ENCODE results near the gene CNKSR3. TPM values are rescaled to one million over a fixed set of nuclear protein-coding genes. Genes with fewer than 3 reads are reported as not detected.
"Not testable (repeated sequence)": the region's sequence is repeated elsewhere in the genome, so short reads cannot be mapped to it uniquely, and the experiment has no call there.

Gene CNKSR3
- total RNA-seq, 2 donors from 2014 or later, result 9.3 to 13.2 TPM

GRCh38 chr6:154521412-154521811 is 10.9 kb upstream of the CNKSR3 start:
- intact Hi-C loops (cut with DNase I), result no loop called here
- WGBS, 2 donors, result 93 to 98% methylated on average over 7 of the region's 7 CpGs
- DNase-seq, result no peak
- Histone ChIP-seq H3K36me3 (replicated peaks in 1 of 2; ENCODE audit: insufficient read depth in 1 of 2, low read depth in 2 of 2) (no peaks in the 10 kb centered on the region), H3K4me3 (no peak overlapping the region), H3K9me3 (no peaks in the 10 kb centered on the region), H3K27me3 (no peaks in the 10 kb centered on the region), H3K27ac (no peak overlapping the region), H3K4me1 (peaks cover 10% of the 10 kb centered on the region)
- ATAC-seq, result no peak
- TF ChIP-seq POLR2A (IDR thresholded peaks at IDR 0.05), result no peak
- no peak for TF ChIP-seq CTCF (IDR thresholded peaks at IDR 0.05)

- ATAC-seq (no peak), DNase-seq (no peak)
- intact Hi-C loops (cut with DNase I), result no loop called here
- TF ChIP-seq POLR2A (IDR thresholded peaks at IDR 0.05), result no peak
- no peak for TF ChIP-seq CTCF (IDR thresholded peaks at IDR 0.05)
- H3K27me3 ChIP-seq, result no peaks in the 10 kb centered on the region
- no peak overlapping the region for H3K27ac ChIP-seq
- H3K9me3 ChIP-seq, result no peaks in the 10 kb centered on the region
- no peaks in the 10 kb centered on the region for H3K36me3 ChIP-seq (replicated peaks in 1 of 2; ENCODE audit: insufficient read depth in 1 of 2, low read depth in 2 of 2)
- H3K4me3 ChIP-seq, result no peak overlapping the region
- 33 to 35% methylated on average over 5 of the region's 5 CpGs for WGBS, 2 donors
- peaks cover 14% of the 10 kb centered on the region for H3K4me1 ChIP-seq
Observed at GRCh38 chr6:154520280-154520679, 9.8 kb upstream of the CNKSR3 start.

DNA sequence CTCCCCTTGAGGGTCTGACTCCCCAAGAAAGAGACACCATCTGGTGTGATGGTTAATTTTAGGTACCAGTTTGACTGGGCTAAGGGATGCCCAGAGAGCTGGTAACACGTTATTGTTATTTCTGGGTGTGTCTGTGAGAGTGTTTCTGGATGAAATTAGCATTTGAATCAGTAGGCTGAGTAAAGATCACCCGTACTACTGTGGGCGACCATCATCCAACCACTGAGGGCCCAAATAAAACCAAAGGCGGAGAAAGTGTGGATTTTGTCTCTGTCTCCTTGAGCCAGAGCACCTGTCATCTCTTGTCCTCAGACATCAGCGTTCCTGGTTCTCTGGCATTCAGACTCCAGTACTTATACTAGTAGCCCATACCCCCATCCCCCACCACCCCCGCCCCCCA is 7.9 kb upstream of the CNKSR3 start:
- DNase-seq, result no peak
- ATAC-seq, result no peak
- Histone ChIP-seq H3K4me3 (no peak overlapping the region), H3K36me3 (replicated peaks in 1 of 2; ENCODE audit: insufficient read depth in 1 of 2, low read depth in 2 of 2) (no peaks in the 10 kb centered on the region), H3K27me3 (no peaks in the 10 kb centered on the region), H3K27ac (no peak overlapping the region), H3K9me3 (no peaks in the 10 kb centered on the region), H3K4me1 (peaks cover 31% of the 10 kb centered on the region)
- 87 to 92% methylated on average over 5 to 6 of the region's 6 CpGs for WGBS, 2 donors
- intact Hi-C loops (cut with DNase I), result no loop called here
- TF ChIP-seq CTCF (IDR thresholded peaks at IDR 0.05) (no peak), POLR2A (IDR thresholded peaks at IDR 0.05) (no peak)

GRCh38 chr6:154516276-154516675 is 5.8 kb upstream of the CNKSR3 start:
- intact Hi-C loops (cut with DNase I), result no loop called here
- ATAC-seq (no peak), DNase-seq (no peak)
- TF ChIP-seq POLR2A (IDR thresholded peaks at IDR 0.05) (no peak), CTCF (IDR thresholded peaks at IDR 0.05) (no peak)
- H3K27me3 ChIP-seq, result no peaks in the 10 kb centered on the region
- peak overlapping the region in 3 of 4 donors; percentile 37 to 99 (median 59) for H3K27ac ChIP-seq
- 96 to 99% methylated on average over 5 of the region's 5 CpGs for WGBS, 2 donors
- no peak overlapping the region for H3K4me3 ChIP-seq
- H3K9me3 ChIP-seq, result no peaks in the 10 kb centered on the region
- no peaks in the 10 kb centered on the region for H3K36me3 ChIP-seq (replicated peaks in 1 of 2; ENCODE audit: insufficient read depth in 1 of 2, low read depth in 2 of 2)
- peaks cover 46% of the 10 kb centered on the region for H3K4me1 ChIP-seq

DNA sequence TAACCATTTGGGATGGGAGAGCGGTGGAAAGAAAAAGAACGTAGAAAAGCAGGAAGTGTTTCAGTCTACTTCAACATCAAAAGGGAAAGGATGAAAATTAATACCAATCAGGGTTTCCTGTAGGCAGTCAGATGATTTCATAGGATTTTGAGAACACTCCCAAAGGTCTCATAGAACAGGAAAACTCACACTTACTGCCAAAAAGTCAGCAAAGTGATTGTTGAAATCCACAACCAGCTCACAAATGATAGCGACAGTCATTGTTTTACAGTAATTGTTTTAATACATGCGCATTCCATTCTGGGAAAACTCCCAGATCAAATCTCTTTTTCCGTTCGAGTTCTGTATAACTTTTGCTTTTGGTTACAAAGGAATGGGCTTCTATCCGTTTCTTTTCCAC is 5.3 kb upstream of the CNKSR3 start:
- intact Hi-C loops (cut with DNase I), result no loop called here
- H3K27me3 ChIP-seq, result no peaks in the 10 kb centered on the region
- TF ChIP-seq POLR2A (IDR thresholded peaks at IDR 0.05), result peak in 1 of 3 donors; percentile 4
- no peak for TF ChIP-seq CTCF (IDR thresholded peaks at IDR 0.05)
- H3K27ac ChIP-seq, result peak overlapping the region in 3 of 4 donors; percentile 37 to 99 (median 59)
- 23 to 41% methylated on average over 7 of the region's 7 CpGs for WGBS, 2 donors
- H3K4me1 ChIP-seq, result peaks cover 50% of the 10 kb centered on the region
- no peak for ATAC-seq
- H3K36me3 ChIP-seq (replicated peaks in 1 of 2; ENCODE audit: insufficient read depth in 1 of 2, low read depth in 2 of 2), result no peaks in the 10 kb centered on the region
- H3K9me3 ChIP-seq, result no peaks in the 10 kb centered on the region
- no peak for DNase-seq
- H3K4me3 ChIP-seq, result no peak overlapping the region

GRCh38 chr6:154515076-154515475 is 4.6 kb upstream of the CNKSR3 start:
- H3K4me1 ChIP-seq, result peaks cover 46% of the 10 kb centered on the region
- H3K9me3 ChIP-seq; H3K27me3 ChIP-seq; H3K4me3 ChIP-seq; H3K36me3 ChIP-seq (replicated peaks in 1 of 2; ENCODE audit: insufficient read depth in 1 of 2, low read depth in 2 of 2); intact Hi-C loops (cut with DNase I); ATAC-seq; DNase-seq: not testable (repeated sequence)
- 96% methylated on average over 3 of the region's 3 CpGs for WGBS, 2 donors
- H3K27ac ChIP-seq, result peak overlapping the region in 1 of 4 donors; percentile 99

All from body of pancreas (tissue), 4 donors.